Fibroblast of skin of right biceps (primary cell): ENCODE measurements around the gene IFITM2.
"Not testable (repeated sequence)": the region's sequence is repeated elsewhere in the genome, so short reads cannot be mapped to it uniquely, and the experiment has no call there.

ENCODE experiments used
- DNase-seq: peaks from one replicate; pipeline ENCODE4 v3.0.0-alpha.2; 2013

IFITM2 gene

DNA sequence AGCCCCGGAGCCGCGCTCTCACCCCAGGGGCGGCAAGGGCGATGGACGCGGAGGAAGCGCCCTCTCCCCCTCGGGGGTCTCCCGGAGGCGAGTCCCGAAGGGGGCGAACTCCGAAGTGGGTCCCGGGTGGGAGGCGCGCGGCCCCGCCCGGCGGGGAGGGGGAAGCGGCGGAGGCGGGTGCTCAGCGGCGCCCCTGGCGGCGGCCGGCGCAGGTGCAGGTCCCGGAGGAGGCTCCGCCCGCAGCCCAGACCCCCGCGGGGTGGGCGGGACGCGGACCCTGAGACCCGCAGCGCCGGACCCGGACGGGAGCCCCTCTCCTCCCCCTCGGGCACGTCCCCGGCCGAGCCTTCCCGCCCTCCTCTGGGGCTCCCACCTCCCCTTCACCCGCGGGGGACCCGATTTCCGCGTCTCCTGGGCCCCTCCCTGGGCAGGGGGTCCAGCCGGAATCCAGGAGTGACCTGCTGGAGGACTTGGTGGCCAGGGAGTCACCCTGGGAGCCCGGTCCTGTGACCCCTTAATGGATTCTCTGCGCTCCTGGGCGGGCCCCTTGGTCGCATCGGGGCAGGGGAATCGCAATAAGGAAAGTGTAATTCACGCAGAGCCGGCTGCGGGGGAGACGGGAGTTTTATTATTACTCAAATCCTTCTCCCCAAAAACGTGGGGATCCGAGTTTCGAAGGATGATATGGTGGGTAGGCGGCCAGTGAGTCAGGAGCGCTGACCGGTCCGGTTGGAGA, 3.6 kb downstream of the IFITM2 start:
- not testable (repeated sequence) for DNase-seq

DNA sequence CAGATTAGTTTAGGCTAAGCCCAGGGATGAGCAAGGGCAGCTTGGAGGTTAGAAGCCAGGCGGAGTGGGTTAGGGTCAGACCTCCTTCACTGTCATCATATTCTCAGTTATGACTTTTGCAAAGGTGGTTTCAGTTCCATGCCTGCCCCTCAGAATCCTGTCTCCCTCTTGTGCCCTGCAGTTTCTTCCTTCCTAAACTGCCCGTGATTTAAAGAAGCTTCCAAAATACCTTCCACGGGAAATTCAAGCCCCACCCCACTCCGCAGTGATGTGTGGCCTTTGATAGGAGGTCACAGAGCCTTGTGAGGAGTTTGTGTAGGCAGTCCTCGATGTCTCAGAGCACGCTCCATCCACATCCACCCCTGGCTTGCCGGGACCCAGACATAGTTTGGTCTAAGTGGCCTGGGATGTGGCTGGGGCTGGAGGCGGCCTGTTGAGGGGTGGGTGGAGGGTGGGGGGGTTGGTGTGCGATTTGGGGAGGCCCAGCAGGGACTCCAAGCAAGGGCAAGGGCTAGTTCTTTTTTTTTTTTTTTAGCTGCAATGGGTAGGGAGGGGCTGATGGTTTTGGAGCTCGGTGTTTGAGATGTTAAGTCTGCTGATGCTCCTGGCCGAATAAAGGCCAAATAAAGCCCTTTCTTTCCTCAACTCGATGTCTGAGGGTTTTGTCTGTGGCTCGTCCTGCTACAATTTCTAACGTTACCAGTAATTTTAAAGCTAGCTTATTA, 4.6 kb downstream of the IFITM2 start:
- no peak for DNase-seq

DNA sequence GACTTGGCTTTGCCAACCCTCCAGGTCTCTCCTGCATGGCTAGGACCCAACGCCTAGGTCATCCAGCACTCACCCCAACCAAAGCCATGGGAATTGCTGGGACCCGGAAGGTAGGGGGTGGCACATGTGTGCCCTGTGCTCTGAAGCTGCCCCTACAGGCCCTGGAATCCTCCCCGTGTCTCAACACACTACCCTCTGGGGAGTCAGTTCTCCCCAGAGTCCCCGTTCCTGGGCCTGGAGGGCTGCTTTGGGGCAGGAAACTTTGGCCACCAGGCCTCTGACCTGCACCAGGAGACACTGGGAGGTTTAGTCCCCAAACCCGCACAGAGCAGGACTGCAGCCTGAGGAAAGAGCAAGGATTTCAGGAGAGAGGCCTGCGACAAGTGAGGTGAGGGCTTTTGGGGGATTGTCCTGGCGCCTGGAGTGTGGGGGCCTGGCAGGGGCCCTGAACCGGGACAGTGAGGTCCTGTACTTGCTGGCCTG, 5.7 kb downstream of the IFITM2 start:
- no peak for DNase-seq

DNA sequence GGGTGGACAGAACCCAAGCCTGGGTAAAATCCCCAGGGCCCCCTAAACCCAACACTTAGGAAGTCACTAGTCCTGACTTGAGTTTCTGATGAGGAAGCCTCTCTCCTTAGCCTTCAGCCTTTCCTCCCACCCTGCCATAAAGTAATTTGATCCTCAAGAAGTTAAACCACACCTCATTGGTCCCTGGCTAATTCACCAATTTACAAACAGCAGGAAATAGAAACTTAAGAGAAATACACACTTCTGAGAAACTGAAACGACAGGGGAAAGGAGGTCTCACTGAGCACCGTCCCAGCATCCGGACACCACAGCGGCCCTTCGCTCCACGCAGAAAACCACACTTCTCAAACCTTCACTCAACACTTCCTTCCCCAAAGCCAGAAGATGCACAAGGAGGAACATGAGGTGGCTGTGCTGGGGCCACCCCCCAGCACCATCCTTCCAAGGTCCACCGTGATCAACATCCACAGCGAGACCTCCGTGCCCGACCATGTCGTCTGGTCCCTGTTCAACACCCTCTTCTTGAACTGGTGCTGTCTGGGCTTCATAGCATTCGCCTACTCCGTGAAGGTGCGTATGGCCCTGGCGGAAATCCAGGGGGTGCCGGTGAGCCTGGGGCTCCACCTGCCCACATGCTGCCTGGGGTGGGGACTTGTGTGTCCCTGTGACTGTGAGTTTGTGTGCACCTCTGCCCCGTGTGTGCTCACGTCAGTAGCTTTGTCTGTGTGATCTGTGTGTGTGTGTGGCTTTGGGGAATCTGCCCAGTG, 6.4 kb downstream of the IFITM2 start, which contains the start of gene IFITM1:
Gene IFITM1 (plus strand): TSS at position 254 of the 767 bp plus-strand sequence. CDS start 131 bp downstream, at position 385.
- DNase-seq = peak; percentile 79

DNA sequence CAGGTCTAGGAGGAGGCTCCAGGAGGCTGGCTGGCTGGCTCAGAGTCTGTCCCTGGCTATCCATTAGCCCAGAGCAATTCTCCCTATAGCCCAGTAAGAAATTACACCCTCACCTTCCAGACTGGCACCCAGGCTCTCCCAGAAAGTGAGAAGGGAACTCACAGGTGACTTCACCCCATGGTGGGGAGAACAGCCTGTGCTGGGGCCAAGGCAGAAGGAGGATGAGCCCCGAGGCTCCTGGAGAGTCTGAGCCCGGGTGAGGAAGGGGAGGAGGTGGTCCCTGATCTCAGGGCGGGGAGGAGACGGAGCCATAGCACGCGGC, 6.9 kb downstream of the IFITM2 start:
- DNase-seq = not testable (repeated sequence)

- DNase-seq = no peak
These were observed 7.5 kb downstream of the IFITM2 start for GRCh38 chr11:315051-315481.

DNA sequence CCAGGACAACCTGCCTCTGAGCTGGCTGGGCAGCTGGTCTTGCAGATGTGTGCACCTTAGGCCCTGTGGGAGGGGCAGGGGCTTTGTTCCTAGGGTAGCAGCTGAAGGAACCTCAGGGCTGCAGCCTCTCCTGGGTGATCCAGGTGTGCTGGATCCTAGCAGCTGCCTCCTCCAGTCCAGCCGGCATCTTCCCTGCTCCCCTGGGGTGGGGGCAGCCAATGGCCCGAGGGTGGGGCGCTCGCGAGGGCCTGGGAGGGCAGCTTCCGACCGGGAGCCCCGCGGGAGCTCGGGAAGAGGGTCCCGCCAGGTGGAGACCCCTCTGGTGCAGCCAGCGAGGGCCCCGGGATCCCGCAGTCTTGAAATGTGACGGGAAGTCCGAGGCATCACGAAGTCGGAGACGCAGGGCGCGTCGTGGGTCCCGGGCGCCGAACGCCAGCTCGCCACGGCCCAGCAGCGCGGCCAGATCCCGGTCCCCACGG, 7.9 kb downstream of the IFITM2 start:
- no peak for DNase-seq

- DNase-seq = no peak
These were observed 8.6 kb downstream of the IFITM2 start for GRCh38 chr11:316031-316701.

DNA sequence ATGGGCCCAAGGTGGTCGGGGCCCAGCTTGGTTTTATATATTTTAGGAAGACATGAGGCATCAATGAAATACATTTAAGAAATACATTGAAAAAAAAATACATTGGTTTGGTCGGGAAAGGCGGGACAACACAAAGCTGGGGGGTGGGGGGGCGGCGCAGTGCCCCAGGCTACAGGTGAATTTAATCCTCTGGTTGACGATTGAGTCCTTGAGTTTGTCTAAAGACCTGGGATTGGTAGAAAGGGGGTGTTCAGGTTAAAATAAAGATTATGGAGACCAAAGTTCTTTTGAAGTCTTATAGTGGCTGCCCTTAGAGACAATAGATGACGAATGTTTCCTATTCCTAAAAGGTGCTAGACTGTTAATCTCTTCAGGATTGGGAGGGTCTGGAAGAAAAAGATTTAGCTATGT, 9.3 kb downstream of the IFITM2 start:
- DNase-seq = no peak

GRCh38 chr11:317668-318404, 10.2 kb downstream of the IFITM2 start:
- DNase-seq = not testable (repeated sequence)

GRCh38 chr11:318405-319120, 10.9 kb downstream of the IFITM2 start:
- not testable (repeated sequence) for DNase-seq

- not testable (repeated sequence) for DNase-seq
These were observed 11.7 kb downstream of the IFITM2 start for GRCh38 chr11:319121-319887.

DNA sequence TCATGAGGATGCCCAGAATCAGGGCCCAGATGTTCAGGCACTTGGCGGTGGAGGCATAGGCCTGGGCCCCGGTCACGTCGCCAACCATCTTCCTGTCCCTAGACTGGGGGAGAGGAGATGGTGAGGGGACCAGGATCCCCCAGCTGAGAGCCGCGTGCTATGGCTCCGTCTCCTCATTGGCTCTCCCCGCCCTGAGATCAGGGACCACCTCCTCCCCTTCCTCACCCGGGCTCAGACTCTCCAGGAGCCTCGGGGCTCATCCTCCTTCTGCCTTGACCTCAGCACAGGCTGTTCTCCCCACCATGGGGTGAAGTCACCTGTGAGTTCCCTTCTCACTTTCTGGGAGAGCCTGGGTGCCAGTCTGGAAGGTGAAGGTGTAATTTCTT, 12.3 kb downstream of the IFITM2 start:
- not testable (repeated sequence) for DNase-seq

DNA sequence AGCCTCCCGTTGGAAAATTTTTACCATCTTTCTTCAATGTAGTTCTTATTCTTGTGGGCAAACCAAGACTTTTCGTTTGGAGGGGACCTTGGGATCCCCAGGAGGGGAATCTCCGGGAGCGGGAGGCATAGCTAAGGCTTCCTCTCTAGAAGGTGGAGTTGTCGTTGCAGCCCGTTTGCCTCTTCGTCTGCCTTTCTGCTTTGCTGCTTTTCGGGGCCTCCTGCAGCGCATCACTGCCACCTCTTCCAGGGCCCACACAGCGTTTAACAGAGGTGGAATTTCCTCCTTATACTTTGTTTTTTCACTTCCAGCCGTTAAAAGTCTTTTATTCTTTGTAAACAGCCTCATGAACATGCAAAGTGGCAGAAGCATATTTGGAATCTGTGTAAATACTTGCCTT, 16.5 kb downstream of the IFITM2 start:
- no peak for DNase-seq

GRCh38 chr11:324593-325517, 17.2 kb downstream of the IFITM2 start:
- not testable (repeated sequence) for DNase-seq

GRCh38 chr11:325796-326591, 18.4 kb downstream of the IFITM2 start:
- no peak for DNase-seq

DNA sequence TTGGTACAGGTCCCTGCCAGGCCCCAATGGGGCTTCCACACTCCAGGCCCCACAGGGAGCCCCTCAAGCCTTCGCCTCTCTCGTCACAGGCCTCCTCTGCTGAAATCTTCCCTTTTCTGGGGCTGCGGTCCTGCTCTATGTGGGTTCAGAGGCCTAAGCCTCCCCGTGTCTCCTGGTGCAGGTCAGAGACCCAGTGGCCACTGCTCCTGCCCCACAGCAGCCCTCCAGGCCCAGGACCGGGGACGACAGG, 18.9 kb downstream of the IFITM2 start:
- DNase-seq = no peak

DNA sequence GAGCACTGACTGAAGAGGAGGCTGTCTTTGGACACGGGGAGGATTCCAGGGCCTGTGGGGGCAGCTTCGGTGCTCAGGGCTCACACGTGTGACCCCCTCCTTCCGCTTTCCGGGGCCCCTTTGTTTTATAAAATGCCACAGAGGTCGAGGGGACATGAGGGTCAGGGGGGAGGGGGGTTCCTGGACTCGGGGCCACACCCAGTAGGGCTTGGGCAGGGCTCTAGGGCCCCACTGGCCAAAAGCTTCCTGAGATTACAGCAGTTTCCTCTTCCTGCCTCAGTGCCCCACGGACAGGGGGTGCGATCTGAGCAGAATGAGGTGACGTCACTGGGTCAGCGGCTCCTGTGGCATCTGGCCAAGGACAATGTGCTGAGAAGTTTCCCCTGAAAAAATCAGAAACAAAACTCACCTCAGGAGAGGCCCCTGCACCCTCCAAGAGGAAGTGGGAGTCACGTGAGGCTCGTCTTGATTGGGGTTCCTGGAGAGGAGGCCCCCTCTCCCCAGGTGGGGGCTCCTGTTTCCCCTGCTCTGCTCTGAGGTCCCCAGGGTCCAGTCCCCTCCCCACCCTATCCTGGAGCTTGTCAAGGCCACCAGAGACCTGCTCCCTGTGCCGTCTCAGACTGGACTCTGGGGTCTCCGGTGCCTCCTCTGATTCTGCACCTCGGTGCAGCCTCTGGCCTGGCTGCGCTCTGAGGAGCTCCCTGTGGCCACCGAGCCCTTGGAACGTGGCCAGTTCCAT, 19.4 kb downstream of the IFITM2 start:
- peak; percentile 47 for DNase-seq
